OCI-LY1 (cell line): Measurements from ENCODE around the gene TNF.

Source experiments
- CTCF ChIP-seq: fragments of 200-600 bp; sonication (generic), shearing (Covaris generic); IDR thresholded peaks from 2 replicates; pipeline ENCODE4 v1.5.1; 2017; ENCODE audit warnings: mild to moderate bottlenecking, antibody characterized with exemption, low read length, moderate library complexity, mixed read lengths
- EZH2 ChIP-seq: fragments of 200-600 bp; sonication (generic), shearing (Covaris generic); IDR thresholded peaks from 2 replicates; pipeline ENCODE4 v1.8.0; 2017; ENCODE audit warnings: borderline replicate concordance, mixed run types, mild to moderate bottlenecking, antibody characterized with exemption, low read length, moderate library complexity, mixed read lengths

- TF ChIP-seq EZH2 (no peak), CTCF (no peak)
These were observed 12.7 kb downstream of the TNF start for GRCh38 chr6:31587791-31588777.
